Keratinocyte (primary cell): ENCODE data around the gene RYR1.

Source experiments
- CTCF ChIP-seq, 3 experiments: IDR thresholded peaks in 1 of 3; conservative IDR thresholded peaks in 1 of 3; optimal IDR thresholded peaks in 1 of 3; 2 replicates in 2 of 3; 3 replicates in 1 of 3; pipeline versions ENCODE3 to v1.5.1; 2011; ENCODE audit warnings: low read length in 3 of 3, mild to moderate bottlenecking in 3 of 3, moderate library complexity in 2 of 3, control low read depth in 1 of 3, inconsistent platforms in 1 of 3; ENCODE audit not compliant: insufficient read depth in 2 of 3; ENCODE audit errors: extremely low read depth in 1 of 3
- EZH2 ChIP-seq: IDR thresholded peaks from one replicate; pipeline ENCODE4 v1.6.1; 2012; ENCODE audit warnings: inconsistent platforms, mild to moderate bottlenecking, low read length, moderate library complexity

GRCh38 chr19:38506723-38507550 lies 73.4 kb downstream of the RYR1 start:
- TF ChIP-seq CTCF (optimal IDR thresholded peaks at IDR 0.05 in 1 of 3, IDR thresholded peaks at IDR 0.05 in 1 of 3, conservative IDR thresholded peaks at IDR 0.05 in 1 of 3; ENCODE audit: extremely low read depth in 1 of 3, insufficient read depth in 2 of 3, low read length in 3 of 3): no peak
- no peak for TF ChIP-seq EZH2
